ENCODE measurements around the gene LNPEP.

LNPEP gene

DNA sequence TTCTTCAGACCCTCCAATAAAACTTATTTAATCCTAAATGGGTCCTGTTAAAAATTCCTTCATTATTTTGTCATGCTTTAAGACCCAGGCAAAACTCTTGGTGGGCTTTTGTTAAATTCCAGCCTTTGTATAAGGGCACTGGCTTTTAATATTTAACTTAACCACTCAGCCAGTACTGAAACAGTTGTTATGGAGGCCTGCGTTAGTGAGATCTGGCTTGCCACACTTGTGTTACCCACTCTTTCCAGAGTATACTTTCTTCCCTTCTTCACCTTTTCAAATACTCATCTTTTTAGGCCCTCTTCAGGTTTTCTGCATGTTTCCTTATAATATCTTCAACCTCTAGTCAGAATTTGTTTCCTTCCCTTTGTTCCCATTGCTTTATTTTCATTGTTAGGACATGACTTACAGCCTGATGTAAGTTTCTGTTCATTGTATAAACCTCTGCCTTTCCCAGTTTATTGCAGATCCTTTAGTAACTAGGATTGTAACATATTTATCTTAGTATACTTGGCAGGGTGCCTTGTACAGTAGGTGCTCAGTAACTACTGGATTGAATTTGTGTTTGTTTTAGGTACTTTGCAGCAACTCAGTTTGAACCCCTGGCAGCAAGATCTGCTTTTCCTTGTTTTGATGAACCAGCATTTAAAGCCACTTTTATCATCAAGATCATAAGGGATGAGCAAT lies 48.8 kb downstream of the LNPEP start:
- H3K4me1 ChIP-seq (ENCODE audit: control insufficient read depth, insufficient read depth, low read length), result no peaks in the 10 kb centered on the region
- no peaks in the 10 kb centered on the region for H3K36me3 ChIP-seq (ENCODE audit: control insufficient read depth, insufficient read depth, low read length)
- H3K27me3 ChIP-seq (ENCODE audit: control insufficient read depth, insufficient read depth, low read length), result no peaks in the 10 kb centered on the region
- no peaks in the 10 kb centered on the region for H3K9me3 ChIP-seq (ENCODE audit: control insufficient read depth, insufficient read depth, low read depth, low read length)
- no peak overlapping the region for H3K27ac ChIP-seq (ENCODE audit: low read depth, low read length)
- no peak overlapping the region for H3K9ac ChIP-seq (ENCODE audit: low read length)
- no peak overlapping the region for H3K4me3 ChIP-seq (ENCODE audit: low read depth, low read length)

- Histone ChIP-seq H3K9ac (ENCODE audit: low read length) (no peak overlapping the region), H3K27ac (ENCODE audit: low read depth, low read length) (no peak overlapping the region), H3K27me3 (ENCODE audit: control insufficient read depth, insufficient read depth, low read length) (no peaks in the 10 kb centered on the region), H3K36me3 (ENCODE audit: control insufficient read depth, insufficient read depth, low read length) (no peaks in the 10 kb centered on the region), H3K9me3 (ENCODE audit: control insufficient read depth, insufficient read depth, low read depth, low read length) (no peaks in the 10 kb centered on the region), H3K4me1 (ENCODE audit: control insufficient read depth, insufficient read depth, low read length) (no peaks in the 10 kb centered on the region), H3K4me3 (ENCODE audit: low read depth, low read length) (no peak overlapping the region)
Observed at GRCh38 chr5:96986450-96986849, 50.6 kb downstream of the LNPEP start.

DNA sequence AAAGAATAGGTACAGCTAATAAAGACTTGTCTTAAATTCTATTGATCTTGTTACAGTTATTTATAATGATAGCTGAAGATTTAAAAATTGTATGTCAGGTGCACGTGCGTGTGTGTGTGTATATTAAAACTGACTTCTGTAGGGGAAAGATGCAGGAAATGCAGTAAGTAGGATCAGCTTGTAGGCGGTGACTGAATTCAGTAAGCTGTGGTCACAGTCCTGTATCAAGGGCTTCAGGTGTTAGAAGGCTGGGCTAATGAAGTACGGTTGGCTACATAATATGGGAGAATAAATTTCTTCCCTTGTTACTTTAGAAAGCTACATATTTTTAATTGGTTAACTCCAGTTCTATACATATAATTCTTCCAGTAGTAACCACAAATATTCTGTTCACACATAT lies 54.2 kb downstream of the LNPEP start:
- H3K9ac ChIP-seq (ENCODE audit: low read length), result no peak overlapping the region
- H3K36me3 ChIP-seq (ENCODE audit: control insufficient read depth, insufficient read depth, low read length), result no peaks in the 10 kb centered on the region
- H3K4me1 ChIP-seq (ENCODE audit: control insufficient read depth, insufficient read depth, low read length), result no peaks in the 10 kb centered on the region

DNA sequence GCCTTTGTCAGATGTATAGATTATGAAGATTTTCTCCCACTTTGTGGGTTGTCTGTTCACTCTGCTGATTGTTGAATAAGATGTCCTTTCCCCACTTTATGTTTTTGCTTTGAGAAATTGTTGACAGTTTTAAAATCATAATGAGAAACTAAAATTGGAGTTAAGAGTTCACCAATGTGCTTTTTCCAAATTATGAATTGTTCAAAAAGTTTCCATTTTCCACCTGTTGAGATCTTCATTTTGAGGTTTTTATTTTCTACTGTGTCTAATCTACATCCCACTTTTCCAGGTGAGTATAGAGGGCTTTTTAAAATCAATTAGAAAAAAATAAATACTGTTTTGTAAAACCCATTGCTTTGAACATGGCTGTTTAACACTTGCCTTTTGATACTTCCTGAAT lies 55.8 kb downstream of the LNPEP start:
- H3K36me3 ChIP-seq (ENCODE audit: control insufficient read depth, insufficient read depth, low read length), result no peaks in the 10 kb centered on the region
- no peak overlapping the region for H3K9ac ChIP-seq (ENCODE audit: low read length)
- H3K27me3 ChIP-seq (ENCODE audit: control insufficient read depth, insufficient read depth, low read length), result no peaks in the 10 kb centered on the region
- H3K27ac ChIP-seq (ENCODE audit: low read depth, low read length), result no peak overlapping the region
- H3K9me3 ChIP-seq (ENCODE audit: control insufficient read depth, insufficient read depth, low read depth, low read length), result no peaks in the 10 kb centered on the region
- no peak overlapping the region for H3K4me3 ChIP-seq (ENCODE audit: low read depth, low read length)
- H3K4me1 ChIP-seq (ENCODE audit: control insufficient read depth, insufficient read depth, low read length), result no peaks in the 10 kb centered on the region

More for the DNA sequence above, 54.2 kb downstream of the LNPEP start:
- no peak overlapping the region for H3K4me3 ChIP-seq (ENCODE audit: low read depth, low read length)
- H3K27ac ChIP-seq (ENCODE audit: low read depth, low read length), result no peak overlapping the region
- H3K27me3 ChIP-seq (ENCODE audit: control insufficient read depth, insufficient read depth, low read length), result no peaks in the 10 kb centered on the region
- H3K9me3 ChIP-seq (ENCODE audit: control insufficient read depth, insufficient read depth, low read depth, low read length), result no peaks in the 10 kb centered on the region

GRCh38 chr5:96993760-96994159 lies 57.9 kb downstream of the LNPEP start:
- no peaks in the 10 kb centered on the region for H3K9me3 ChIP-seq (ENCODE audit: control insufficient read depth, insufficient read depth, low read depth, low read length)
- H3K27ac ChIP-seq (ENCODE audit: low read depth, low read length), result no peak overlapping the region
- no peaks in the 10 kb centered on the region for H3K27me3 ChIP-seq (ENCODE audit: control insufficient read depth, insufficient read depth, low read length)
- H3K9ac ChIP-seq (ENCODE audit: low read length), result no peak overlapping the region
- no peaks in the 10 kb centered on the region for H3K4me1 ChIP-seq (ENCODE audit: control insufficient read depth, insufficient read depth, low read length)
- H3K36me3 ChIP-seq (ENCODE audit: control insufficient read depth, insufficient read depth, low read length), result no peaks in the 10 kb centered on the region
- H3K4me3 ChIP-seq (ENCODE audit: low read depth, low read length), result no peak overlapping the region

DNA sequence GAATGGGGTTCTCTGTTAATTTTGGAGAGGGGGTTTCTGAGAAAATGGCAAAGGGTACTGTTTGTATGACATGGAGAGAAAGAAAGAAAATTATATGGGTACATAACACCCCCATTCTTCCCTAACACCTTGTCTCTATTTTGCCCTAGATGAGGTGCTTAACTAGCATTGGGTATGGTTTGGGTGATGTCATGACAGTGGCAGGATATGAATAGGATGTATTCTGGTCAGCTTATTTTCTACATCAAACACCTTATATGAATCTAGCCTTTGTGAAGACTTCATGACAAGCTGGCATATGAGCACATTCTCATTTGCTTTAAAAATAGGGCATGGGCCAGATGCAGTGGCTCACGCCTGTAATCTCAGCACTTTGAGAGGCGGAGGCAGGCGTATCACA lies 58.6 kb downstream of the LNPEP start:
- Histone ChIP-seq H3K9me3 (ENCODE audit: control insufficient read depth, insufficient read depth, low read depth, low read length) (no peaks in the 10 kb centered on the region), H3K9ac (ENCODE audit: low read length) (no peak overlapping the region), H3K4me1 (ENCODE audit: control insufficient read depth, insufficient read depth, low read length) (no peaks in the 10 kb centered on the region), H3K36me3 (ENCODE audit: control insufficient read depth, insufficient read depth, low read length) (no peaks in the 10 kb centered on the region), H3K27me3 (ENCODE audit: control insufficient read depth, insufficient read depth, low read length) (no peaks in the 10 kb centered on the region), H3K27ac (ENCODE audit: low read depth, low read length) (no peak overlapping the region), H3K4me3 (ENCODE audit: low read depth, low read length) (no peak overlapping the region)

DNA sequence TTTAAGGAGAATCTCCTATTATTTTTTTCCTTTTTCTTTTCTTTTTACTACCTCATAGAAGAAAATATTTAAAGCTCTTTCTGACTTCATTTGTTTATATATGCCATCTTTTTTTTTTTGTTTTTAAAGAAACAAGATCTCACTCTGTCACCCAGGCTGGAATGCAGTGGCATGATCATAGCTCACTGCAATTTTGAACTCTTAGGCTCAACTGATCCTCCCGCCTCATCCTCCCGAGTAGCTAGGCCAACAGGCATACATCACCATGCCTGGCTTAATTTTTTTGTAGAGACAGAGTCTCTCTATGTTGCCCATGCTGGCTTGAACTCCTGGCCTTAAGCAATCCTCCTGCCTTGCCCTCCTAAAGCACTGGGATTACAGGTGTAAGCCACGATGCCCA lies 59.5 kb downstream of the LNPEP start:
- H3K27me3 ChIP-seq (ENCODE audit: control insufficient read depth, insufficient read depth, low read length), result no peaks in the 10 kb centered on the region
- no peak overlapping the region for H3K4me3 ChIP-seq (ENCODE audit: low read depth, low read length)
- H3K4me1 ChIP-seq (ENCODE audit: control insufficient read depth, insufficient read depth, low read length), result no peaks in the 10 kb centered on the region
- no peaks in the 10 kb centered on the region for H3K36me3 ChIP-seq (ENCODE audit: control insufficient read depth, insufficient read depth, low read length)
- no peak overlapping the region for H3K9ac ChIP-seq (ENCODE audit: low read length)
- H3K27ac ChIP-seq (ENCODE audit: low read depth, low read length), result no peak overlapping the region
- H3K9me3 ChIP-seq (ENCODE audit: control insufficient read depth, insufficient read depth, low read depth, low read length), result no peaks in the 10 kb centered on the region

- Histone ChIP-seq H3K4me1 (ENCODE audit: control insufficient read depth, insufficient read depth, low read length) (no peaks in the 10 kb centered on the region), H3K27ac (ENCODE audit: low read depth, low read length) (no peak overlapping the region), H3K27me3 (ENCODE audit: control insufficient read depth, insufficient read depth, low read length) (no peaks in the 10 kb centered on the region), H3K4me3 (ENCODE audit: low read depth, low read length) (no peak overlapping the region), H3K9ac (ENCODE audit: low read length) (no peak overlapping the region), H3K9me3 (ENCODE audit: control insufficient read depth, insufficient read depth, low read depth, low read length) (no peaks in the 10 kb centered on the region), H3K36me3 (ENCODE audit: control insufficient read depth, insufficient read depth, low read length) (no peaks in the 10 kb centered on the region)
Observed at GRCh38 chr5:96997265-96997859, 61.5 kb downstream of the LNPEP start.

GRCh38 chr5:96999856-97000255 lies 64.0 kb downstream of the LNPEP start:
- Histone ChIP-seq H3K27me3 (ENCODE audit: control insufficient read depth, insufficient read depth, low read length) (no peaks in the 10 kb centered on the region), H3K4me3 (ENCODE audit: low read depth, low read length) (no peak overlapping the region), H3K4me1 (ENCODE audit: control insufficient read depth, insufficient read depth, low read length) (no peaks in the 10 kb centered on the region), H3K36me3 (ENCODE audit: control insufficient read depth, insufficient read depth, low read length) (no peaks in the 10 kb centered on the region), H3K27ac (ENCODE audit: low read depth, low read length) (no peak overlapping the region), H3K9me3 (ENCODE audit: control insufficient read depth, insufficient read depth, low read depth, low read length) (no peaks in the 10 kb centered on the region), H3K9ac (ENCODE audit: low read length) (no peak overlapping the region)

DNA sequence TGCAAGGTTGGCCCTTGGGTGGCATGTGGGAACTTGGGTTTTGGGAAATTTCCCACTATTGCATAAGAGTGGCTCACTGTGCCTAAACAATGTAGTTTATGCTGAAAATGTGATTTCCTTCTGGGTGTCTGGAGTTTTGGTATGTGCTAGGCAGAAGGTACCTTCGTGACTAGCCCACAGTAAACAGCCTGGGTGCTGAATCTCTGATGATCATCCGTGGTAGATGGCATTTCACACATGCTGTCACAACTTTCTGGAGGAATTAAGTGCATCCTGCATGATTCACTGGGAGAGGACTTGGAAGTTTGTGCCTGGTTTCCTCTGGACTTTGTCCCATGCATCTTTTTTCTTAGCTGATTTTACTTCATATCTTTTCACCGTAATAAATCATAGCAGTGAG lies 64.5 kb downstream of the LNPEP start:
- Histone ChIP-seq H3K9ac (ENCODE audit: low read length) (no peak overlapping the region), H3K36me3 (ENCODE audit: control insufficient read depth, insufficient read depth, low read length) (no peaks in the 10 kb centered on the region), H3K4me3 (ENCODE audit: low read depth, low read length) (no peak overlapping the region), H3K4me1 (ENCODE audit: control insufficient read depth, insufficient read depth, low read length) (no peaks in the 10 kb centered on the region), H3K9me3 (ENCODE audit: control insufficient read depth, insufficient read depth, low read depth, low read length) (no peaks in the 10 kb centered on the region), H3K27ac (ENCODE audit: low read depth, low read length) (no peak overlapping the region), H3K27me3 (ENCODE audit: control insufficient read depth, insufficient read depth, low read length) (no peaks in the 10 kb centered on the region)

DNA sequence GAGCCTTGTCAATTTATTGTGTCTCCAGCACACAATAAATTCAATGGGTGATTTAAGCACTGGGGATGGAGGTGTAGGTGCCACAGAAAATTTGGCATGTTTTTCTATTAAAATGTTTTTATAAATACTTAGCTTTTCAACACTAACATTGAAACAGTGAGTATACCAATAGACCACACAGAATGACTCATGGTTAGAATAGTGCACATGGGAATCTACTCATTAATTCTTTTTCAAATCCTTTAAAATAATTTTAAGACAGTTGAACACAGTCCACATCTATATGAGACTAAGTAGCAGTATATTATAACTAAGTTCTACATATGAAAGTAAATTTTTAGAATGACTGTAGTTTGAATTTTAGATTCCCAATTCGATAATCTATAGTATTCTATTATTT lies 67.1 kb downstream of the LNPEP start:
- no peak overlapping the region for H3K4me3 ChIP-seq (ENCODE audit: low read depth, low read length)
- no peak overlapping the region for H3K27ac ChIP-seq (ENCODE audit: low read depth, low read length)
- no peaks in the 10 kb centered on the region for H3K4me1 ChIP-seq (ENCODE audit: control insufficient read depth, insufficient read depth, low read length)
- no peaks in the 10 kb centered on the region for H3K36me3 ChIP-seq (ENCODE audit: control insufficient read depth, insufficient read depth, low read length)
- H3K9me3 ChIP-seq (ENCODE audit: control insufficient read depth, insufficient read depth, low read depth, low read length), result no peaks in the 10 kb centered on the region
- H3K9ac ChIP-seq (ENCODE audit: low read length), result no peak overlapping the region
- H3K27me3 ChIP-seq (ENCODE audit: control insufficient read depth, insufficient read depth, low read length), result no peaks in the 10 kb centered on the region

Data from HUES6 (cell line).